SU-DHL-6 (cell line): ENCODE measurements around the gene APAF1.

ENCODE experiments used
- CTCF ChIP-seq: fragments of 200-600 bp; sonication (generic); IDR thresholded peaks from one replicate; pipeline ENCODE4 v1.5.1; 2017; ENCODE audit warnings: antibody characterized with exemption, mild to moderate bottlenecking, low read length, moderate library complexity; ENCODE audit not compliant: insufficient read depth, poor library complexity, severe bottlenecking
- EZH2phosphoT487 ChIP-seq: fragments of 200-600 bp; sonication (generic), shearing (Covaris generic); conservative IDR thresholded peaks from 2 replicates; pipeline ENCODE4 v1.6.1; 2018; ENCODE audit warnings: mild to moderate bottlenecking, antibody characterized with exemption, low read length, moderate library complexity, mixed read lengths

- TF ChIP-seq CTCF = no peak
- TF ChIP-seq EZH2phosphoT487 = no peak
Observed at GRCh38 chr12:98635657-98636323, 9.3 kb upstream of the APAF1 start.
